Stimulated activated CD8-positive, alpha-beta memory T cell treated with anti-CD3 and anti-CD28 coated beads, Interleukin-12 subunit alpha, Interleukin-12 subunit beta, amount 100 ng/mL, for 24 hours (primary cell): Measurements from ENCODE around the gene NCKAP5.

ENCODE experiments used
- DNase-seq: peaks from one replicate; pipeline ENCODE4 v3.0.0-alpha.2; 2020; ENCODE audit errors: extremely low read depth

NCKAP5 gene

GRCh38 chr2:133422931-133423351 is 145.3 kb downstream of the NCKAP5 start:
- no peak for DNase-seq

- no peak for DNase-seq
Measured at GRCh38 chr2:133421516-133422324, 146.5 kb downstream of the NCKAP5 start.

- no peak for DNase-seq
Measured at GRCh38 chr2:133420788-133421187, 147.5 kb downstream of the NCKAP5 start.

GRCh38 chr2:133418671-133419070 is 149.6 kb downstream of the NCKAP5 start:
- DNase-seq, result no peak

GRCh38 chr2:133418021-133418420 is 150.2 kb downstream of the NCKAP5 start:
- no peak for DNase-seq

GRCh38 chr2:133417415-133417814 is 150.8 kb downstream of the NCKAP5 start:
- no peak for DNase-seq

GRCh38 chr2:133416736-133417135 is 151.5 kb downstream of the NCKAP5 start:
- no peak for DNase-seq

GRCh38 chr2:133416146-133416545 is 152.1 kb downstream of the NCKAP5 start:
- no peak for DNase-seq

- DNase-seq, result no peak
Measured at GRCh38 chr2:133415210-133415876, 152.9 kb downstream of the NCKAP5 start.

- no peak for DNase-seq
Measured at GRCh38 chr2:133414486-133415209, 153.6 kb downstream of the NCKAP5 start.

- no peak for DNase-seq
Measured at GRCh38 chr2:133413863-133414262, 154.4 kb downstream of the NCKAP5 start.

- no peak for DNase-seq
Measured at GRCh38 chr2:133412694-133413093, 155.6 kb downstream of the NCKAP5 start.

- no peak for DNase-seq
Measured at GRCh38 chr2:133411857-133412256, 156.4 kb downstream of the NCKAP5 start.

GRCh38 chr2:133411101-133411500 is 157.2 kb downstream of the NCKAP5 start:
- no peak for DNase-seq

- no peak for DNase-seq
Measured at GRCh38 chr2:133409581-133410285, 158.5 kb downstream of the NCKAP5 start.

GRCh38 chr2:133408671-133409070 is 159.6 kb downstream of the NCKAP5 start:
- DNase-seq, result no peak

- no peak for DNase-seq
Measured at GRCh38 chr2:133407341-133407740, 160.9 kb downstream of the NCKAP5 start.

- DNase-seq, result no peak
Measured at GRCh38 chr2:133405252-133405651, 163.0 kb downstream of the NCKAP5 start.

- DNase-seq, result no peak
Measured at GRCh38 chr2:133400411-133400810, 167.9 kb downstream of the NCKAP5 start.

- DNase-seq, result no peak
Measured at GRCh38 chr2:133393895-133394294, 174.4 kb downstream of the NCKAP5 start.

- DNase-seq, result no peak
Measured at GRCh38 chr2:133390156-133390555, 178.1 kb downstream of the NCKAP5 start.

GRCh38 chr2:133389569-133389968 is 178.7 kb downstream of the NCKAP5 start:
- no peak for DNase-seq
